CD4-positive, alpha-beta memory T cell (primary cell): Measurements from ENCODE around the gene TPRG1L. TPM values are rescaled to one million over a fixed set of nuclear protein-coding genes. Genes with fewer than 3 reads are reported as not detected.

Experiments used
- CTCF ChIA-PET: fragments of 350-600 bp; sonication (Branson Sonifier 250); formaldehyde crosslinking; loops from one replicate; lab custom pipeline; 2021; ENCODE audit warnings: inconsistent platforms; ENCODE audit not compliant: partially characterized antibody; lab: Charles Lee
- POLR2A ChIA-PET: fragments of 350-600 bp; sonication (Branson Sonifier 250); formaldehyde crosslinking; loops from one replicate; lab custom pipeline; 2021; ENCODE audit not compliant: partially characterized antibody; lab: Charles Lee
- DNase-seq, 5 donors: peaks; one replicate each; pipeline versions ENCODE4 v3.0.0 to v3.0.0-alpha.2; 2020 to 2022; ENCODE audit warnings: mixed read lengths in 1 of 5
- H3K27ac ChIP-seq: one replicate; pipeline ENCODE4 v1.7.0; 2013; ENCODE audit warnings: low read depth, low read length
- H3K27me3 ChIP-seq: 2 replicates; pipeline ENCODE4 v1.7.0; 2013; ENCODE audit warnings: mild to moderate bottlenecking, low read length, moderate library complexity; ENCODE audit not compliant: insufficient read depth
- H3K36me3 ChIP-seq: 2 replicates; pipeline ENCODE4 v1.7.0; 2013; ENCODE audit warnings: mild to moderate bottlenecking, low read length, moderate library complexity; ENCODE audit not compliant: insufficient read depth
- H3K4me1 ChIP-seq: 2 replicates; pipeline ENCODE4 v1.7.0; 2013; ENCODE audit warnings: mild to moderate bottlenecking, low read length, moderate library complexity; ENCODE audit not compliant: insufficient read depth
- H3K4me3 ChIP-seq, 2 donors: one replicate each; pipeline ENCODE4 v1.7.0; 2013; ENCODE audit warnings: low read length in 2 of 2, mild to moderate bottlenecking in 1 of 2
- H3K9me3 ChIP-seq, 2 donors: one replicate each; pipeline ENCODE4 v1.7.0; 2013; ENCODE audit warnings: low read length in 2 of 2, control low read depth in 1 of 2; ENCODE audit not compliant: control insufficient read depth in 1 of 2
- H3K27ac Mint-ChIP-seq, 7 donors: one replicate each; pipeline ENCODE4 v1.8.0; 2020 to 2021; ENCODE audit warnings: mixed read lengths in 7 of 7, mild to moderate bottlenecking in 6 of 7, inconsistent platforms in 3 of 7, moderate library complexity in 3 of 7
- H3K27me3 Mint-ChIP-seq, 2 donors: one replicate each; pipeline ENCODE4 v1.8.0; 2020 to 2021; ENCODE audit warnings: mixed read lengths in 2 of 2
- H3K36me3 Mint-ChIP-seq, 2 donors: one replicate each; pipeline ENCODE4 v1.8.0; 2020 to 2021; ENCODE audit warnings: mixed read lengths in 2 of 2, inconsistent platforms in 1 of 2, mild to moderate bottlenecking in 1 of 2
- H3K4me1 Mint-ChIP-seq, 4 donors: one replicate each; pipeline ENCODE4 v1.8.0; 2020 to 2021; ENCODE audit warnings: mixed read lengths in 4 of 4, mild to moderate bottlenecking in 1 of 4
- H3K4me3 Mint-ChIP-seq, 8 donors: one replicate each; pipeline ENCODE4 v1.8.0; 2020 to 2021; ENCODE audit warnings: mixed read lengths in 8 of 8, mild to moderate bottlenecking in 7 of 8, moderate library complexity in 6 of 8, inconsistent platforms in 3 of 8
- H3K9me3 Mint-ChIP-seq, 8 donors: one replicate each; pipeline ENCODE4 v1.8.0; 2020 to 2021; ENCODE audit warnings: mixed read lengths in 8 of 8, mild to moderate bottlenecking in 5 of 8, inconsistent platforms in 3 of 8, moderate library complexity in 1 of 8
- intact Hi-C: fragments of 100-400 bp; cut with micrococcal nuclease; formaldehyde crosslinking; loops from one replicate; pipeline ENCODE4 v1.15.1; 2023
- polyA plus RNA-seq, 2 donors: library from polyadenylated mRNA; unstranded; fragments of 300-500 nt; fragmentation: Illumina TruSeq; gene quantifications; one replicate each; pipeline ENCODE4 v1.2.3, GENCODE V29; 2021
- total RNA-seq, 2 experiments: library from RNA; stranded (reverse); gene quantifications; one replicate each; pipeline ENCODE4 v1.2.3, GENCODE V29; 2021

Gene TPRG1L
- total and polyA plus RNA-seq, 4 experiments from 2014 or later: 41.4 to 59.5 (median 52.2) TPM

- Mint-ChIP-seq H3K4me3 (no peak overlapping the region), H3K4me1 (peaks cover 3 to 13% (median 8%) of the 10 kb centered on the region in 4 donors), H3K27ac (no peak overlapping the region), H3K9me3 (peaks cover 0 to 3% (median 0%) of the 10 kb centered on the region in 8 donors), H3K27me3 (peaks cover 1 to 7% of the 10 kb centered on the region in 2 donors), H3K36me3 (no peaks in the 10 kb centered on the region)
- CTCF ChIA-PET: no interaction called here
- Histone ChIP-seq H3K27me3 (no peaks in the 10 kb centered on the region), H3K36me3 (no peaks in the 10 kb centered on the region), H3K4me1 (peaks cover 6% of the 10 kb centered on the region), H3K27ac (no peak overlapping the region), H3K4me3 (no peak overlapping the region), H3K9me3 (no peaks in the 10 kb centered on the region)
- POLR2A ChIA-PET: no interaction called here
- intact Hi-C loops: no loop called here
- peak in 1 of 5 donors; percentile 32 for DNase-seq
These were observed 47.6 kb downstream of the TPRG1L start for GRCh38 chr1:3672231-3672970.

GRCh38 chr1:3672971-3673361 lies 48.2 kb downstream of the TPRG1L start:
- ChIA-PET POLR2A (no interaction called here), CTCF (no interaction called here)
- no peaks in the 10 kb centered on the region for H3K36me3 Mint-ChIP-seq
- H3K4me3 Mint-ChIP-seq: peak overlapping the region in 4 of 8 donors; percentile 11 to 58 (median 39)
- Histone ChIP-seq H3K36me3 (no peaks in the 10 kb centered on the region), H3K4me1 (peaks cover 11% of the 10 kb centered on the region), H3K9me3 (no peaks in the 10 kb centered on the region), H3K27me3 (no peaks in the 10 kb centered on the region), H3K27ac (no peak overlapping the region), H3K4me3 (no peak overlapping the region)
- H3K27me3 Mint-ChIP-seq: peaks cover 1 to 7% of the 10 kb centered on the region in 2 donors
- peaks cover 3 to 18% (median 11%) of the 10 kb centered on the region in 4 donors for H3K4me1 Mint-ChIP-seq
- peak overlapping the region in 2 of 7 donors; percentile 63 to 80 for H3K27ac Mint-ChIP-seq
- peaks cover 0 to 5% (median 0%) of the 10 kb centered on the region in 8 donors for H3K9me3 Mint-ChIP-seq
- DNase-seq: no peak
- intact Hi-C loops: no loop called here

GRCh38 chr1:3673381-3674099 lies 48.7 kb downstream of the TPRG1L start:
- Mint-ChIP-seq H3K9me3 (peaks cover 0 to 3% (median 0%) of the 10 kb centered on the region in 8 donors), H3K4me1 (peaks cover 3 to 21% (median 11%) of the 10 kb centered on the region in 4 donors), H3K36me3 (no peaks in the 10 kb centered on the region), H3K4me3 (peak overlapping the region in 6 of 8 donors; percentile 21 to 58 (median 42)), H3K27ac (peak overlapping the region in 5 of 7 donors; percentile 6 to 80 (median 71)), H3K27me3 (peaks cover 1 to 7% of the 10 kb centered on the region in 2 donors)
- no peaks in the 10 kb centered on the region for H3K36me3 ChIP-seq
- intact Hi-C loops: no loop called here
- ChIA-PET POLR2A (no interaction called here), CTCF (no interaction called here)
- DNase-seq: peak in 1 of 5 donors; percentile 34
- no peak overlapping the region for H3K4me3 ChIP-seq
- H3K9me3 ChIP-seq: no peaks in the 10 kb centered on the region
- peaks cover 11% of the 10 kb centered on the region for H3K4me1 ChIP-seq
- no peak overlapping the region for H3K27ac ChIP-seq
- H3K27me3 ChIP-seq: no peaks in the 10 kb centered on the region

- H3K36me3 Mint-ChIP-seq: no peaks in the 10 kb centered on the region
- no peak overlapping the region for H3K4me3 ChIP-seq
- no peaks in the 10 kb centered on the region for H3K36me3 ChIP-seq
- no peak overlapping the region for H3K27ac ChIP-seq
- ChIA-PET POLR2A (no interaction called here), CTCF (no interaction called here)
- H3K4me1 ChIP-seq: peaks cover 11% of the 10 kb centered on the region
- peaks cover 0 to 2% (median 0%) of the 10 kb centered on the region in 8 donors for H3K9me3 Mint-ChIP-seq
- intact Hi-C loops: no loop called here
- H3K27ac Mint-ChIP-seq: no peak overlapping the region
- H3K9me3 ChIP-seq: no peaks in the 10 kb centered on the region
- H3K27me3 Mint-ChIP-seq: peaks cover 3 to 7% of the 10 kb centered on the region in 2 donors
- peaks cover 3 to 25% (median 12%) of the 10 kb centered on the region in 4 donors for H3K4me1 Mint-ChIP-seq
- no peak overlapping the region for H3K4me3 Mint-ChIP-seq
- DNase-seq: peak in 1 of 5 donors; percentile 28
- H3K27me3 ChIP-seq: no peaks in the 10 kb centered on the region
These were observed 49.6 kb downstream of the TPRG1L start for GRCh38 chr1:3674100-3675094.

GRCh38 chr1:3675436-3675835 lies 50.6 kb downstream of the TPRG1L start:
- no peaks in the 10 kb centered on the region for H3K9me3 ChIP-seq
- Mint-ChIP-seq H3K9me3 (peaks cover 0 to 2% (median 0%) of the 10 kb centered on the region in 8 donors), H3K36me3 (no peaks in the 10 kb centered on the region), H3K4me1 (peaks cover 3 to 33% (median 12%) of the 10 kb centered on the region in 4 donors), H3K27ac (no peak overlapping the region), H3K27me3 (peaks cover 3 to 12% of the 10 kb centered on the region in 2 donors), H3K4me3 (no peak overlapping the region)
- peak in 1 of 5 donors; percentile 16 for DNase-seq
- H3K27me3 ChIP-seq: no peaks in the 10 kb centered on the region
- H3K36me3 ChIP-seq: no peaks in the 10 kb centered on the region
- ChIA-PET POLR2A (no interaction called here), CTCF (interaction anchor here (1.3 kb wide), 1 partner anchor 9 kb away, joined by 3 read pairs; no protein-coding TSS in a partner anchor)
- H3K4me3 ChIP-seq: no peak overlapping the region
- intact Hi-C loops: no loop called here
- peaks cover 11% of the 10 kb centered on the region for H3K4me1 ChIP-seq
- no peak overlapping the region for H3K27ac ChIP-seq

- peaks cover 3 to 33% (median 12%) of the 10 kb centered on the region in 4 donors for H3K4me1 Mint-ChIP-seq
- no peaks in the 10 kb centered on the region for H3K36me3 Mint-ChIP-seq
- DNase-seq: no peak
- Histone ChIP-seq H3K27ac (no peak overlapping the region), H3K9me3 (no peaks in the 10 kb centered on the region), H3K4me3 (no peak overlapping the region), H3K27me3 (no peaks in the 10 kb centered on the region), H3K36me3 (no peaks in the 10 kb centered on the region), H3K4me1 (peaks cover 11% of the 10 kb centered on the region)
- H3K4me3 Mint-ChIP-seq: no peak overlapping the region
- H3K27me3 Mint-ChIP-seq: peaks cover 2 to 10% of the 10 kb centered on the region in 2 donors
- ChIA-PET CTCF (interaction anchor here (1.3 kb wide), 1 partner anchor 10 kb away, joined by 3 read pairs; no protein-coding TSS in a partner anchor), POLR2A (no interaction called here)
- H3K27ac Mint-ChIP-seq: peak overlapping the region in 1 of 7 donors; percentile 32
- H3K9me3 Mint-ChIP-seq: peaks cover 0 to 2% (median 0%) of the 10 kb centered on the region in 8 donors
- intact Hi-C loops: no loop called here
These were observed 52.0 kb downstream of the TPRG1L start for GRCh38 chr1:3676581-3677470.
